SIG-M5 (cell line): Measurements from ENCODE around the gene TDP1.
A peak's percentile ranks its signal among the peaks of the same experiment; 100 is the strongest.

Experiments
- DNase-seq: peaks from one replicate; lab custom pipeline; 2025; lab: John Stamatoyannopoulos, UW

TDP1 gene

GRCh38 chr14:89955745-89956660, at the start of gene TDP1:
Gene TDP1 (plus strand): TSS chr14:89955927. CDS start chr14:89963115, 7,188 bp downstream.
- DNase-seq = peak; percentile 74

GRCh38 chr14:89906000-89906399, 49.7 kb upstream of the TDP1 start:
- DNase-seq = no peak

- DNase-seq = no peak
These were observed 48.1 kb upstream of the TDP1 start for GRCh38 chr14:89907655-89908054.

- no peak for DNase-seq
These were observed 46.8 kb upstream of the TDP1 start for GRCh38 chr14:89908712-89909450.

- DNase-seq = no peak
These were observed 46.1 kb upstream of the TDP1 start for GRCh38 chr14:89909586-89909985.

- no peak for DNase-seq
These were observed 45.1 kb upstream of the TDP1 start for GRCh38 chr14:89910691-89911009.

GRCh38 chr14:89911010-89911919, 44.5 kb upstream of the TDP1 start:
- DNase-seq = no peak

GRCh38 chr14:89912221-89912620, 43.5 kb upstream of the TDP1 start:
- no peak for DNase-seq

- DNase-seq = no peak
These were observed 43.0 kb upstream of the TDP1 start for GRCh38 chr14:89912667-89913211.

GRCh38 chr14:89915114-89915878, 40.4 kb upstream of the TDP1 start:
- no peak for DNase-seq

GRCh38 chr14:89918721-89919120, 37.0 kb upstream of the TDP1 start:
- no peak for DNase-seq

GRCh38 chr14:89920056-89920455, 35.7 kb upstream of the TDP1 start:
- DNase-seq = no peak

- no peak for DNase-seq
These were observed 34.4 kb upstream of the TDP1 start for GRCh38 chr14:89921346-89921745.

GRCh38 chr14:89922031-89922907, 33.5 kb upstream of the TDP1 start:
- DNase-seq = no peak

GRCh38 chr14:89924268-89924667, 31.5 kb upstream of the TDP1 start:
- DNase-seq = no peak

GRCh38 chr14:89926694-89927093, 29.0 kb upstream of the TDP1 start:
- DNase-seq = no peak

- DNase-seq = no peak
These were observed 28.4 kb upstream of the TDP1 start for GRCh38 chr14:89927186-89927865.

GRCh38 chr14:89933002-89933401, 22.7 kb upstream of the TDP1 start:
- DNase-seq = no peak

GRCh38 chr14:89936654-89937185, 19.0 kb upstream of the TDP1 start:
- no peak for DNase-seq
